Amniotic epithelial cell (primary cell): ENCODE results near the gene NUP54.
A peak's percentile ranks its signal among the peaks of the same experiment; 100 is the strongest.

ENCODE experiments used
- DNase-seq: peaks from one replicate; pipeline ENCODE4 v3.0.0-alpha.2; 2010; ENCODE audit warnings: low read depth

Gene NUP54

GRCh38 chr4:76148142-76148865, at the start of gene NUP54:
NUP54 (minus strand) TSS chr4:76148397; CDS start chr4:76148374, 23 bp downstream.
- peak; percentile 93 for DNase-seq

GRCh38 chr4:76197031-76197743, 49.0 kb upstream of the NUP54 start:
- DNase-seq, result peak; percentile 31

- DNase-seq, result no peak
Measured at GRCh38 chr4:76196376-76196775, 48.2 kb upstream of the NUP54 start.

- DNase-seq, result no peak
Measured at GRCh38 chr4:76195326-76195725, 47.1 kb upstream of the NUP54 start.

GRCh38 chr4:76194325-76194724, 46.1 kb upstream of the NUP54 start:
- DNase-seq, result peak; percentile 99

- no peak for DNase-seq
Measured at GRCh38 chr4:76192236-76192635, 44.0 kb upstream of the NUP54 start.

- DNase-seq, result no peak
Measured at GRCh38 chr4:76188557-76188956, 40.4 kb upstream of the NUP54 start.

- no peak for DNase-seq
Measured at GRCh38 chr4:76188149-76188548, 40.0 kb upstream of the NUP54 start.

GRCh38 chr4:76187152-76187551, 39.0 kb upstream of the NUP54 start:
- no peak for DNase-seq

- no peak for DNase-seq
Measured at GRCh38 chr4:76182463-76182862, 34.3 kb upstream of the NUP54 start.

GRCh38 chr4:76179398-76180318, 31.5 kb upstream of the NUP54 start:
- peak; percentile 76 for DNase-seq

- DNase-seq, result peak; percentile 73
Measured at GRCh38 chr4:76178296-76178695, 30.1 kb upstream of the NUP54 start.

GRCh38 chr4:76177709-76178108, 29.5 kb upstream of the NUP54 start:
- peak; percentile 13 for DNase-seq

GRCh38 chr4:76175336-76175735, 27.1 kb upstream of the NUP54 start:
- no peak for DNase-seq

- peak; percentile 5 for DNase-seq
Measured at GRCh38 chr4:76174216-76174615, 26.0 kb upstream of the NUP54 start.

- no peak for DNase-seq
Measured at GRCh38 chr4:76168688-76169087, 20.5 kb upstream of the NUP54 start.

- no peak for DNase-seq
Measured at GRCh38 chr4:76166480-76166879, 18.3 kb upstream of the NUP54 start.

GRCh38 chr4:76160355-76160754, 12.2 kb upstream of the NUP54 start:
- DNase-seq, result no peak

- peak; percentile 32 for DNase-seq
Measured at GRCh38 chr4:76156635-76157034, 8.4 kb upstream of the NUP54 start.

GRCh38 chr4:76155979-76156378, 7.8 kb upstream of the NUP54 start:
- DNase-seq, result no peak

GRCh38 chr4:76153356-76153755, 5.2 kb upstream of the NUP54 start:
- DNase-seq, result no peak

GRCh38 chr4:76147454-76148141, 599 bp downstream of the NUP54 start:
- DNase-seq, result peak; percentile 85
